KMS-11 (cell line): ENCODE data around the gene KLHL35.

Experiments
- H2AFZ ChIP-seq: fragments of 200-600 bp; sonication (generic); 2 replicates; pipeline ENCODE4 v1.6.1; 2016; ENCODE audit warnings: antibody characterized with exemption, mixed run types, low read depth
- H3K27ac ChIP-seq: fragments of 200-600 bp; sonication (generic); 2 replicates; pipeline ENCODE4 v1.6.1; 2016; ENCODE audit warnings: mild to moderate bottlenecking, mixed run types
- H3K27me3 ChIP-seq: fragments of 200-600 bp; sonication (generic); 2 replicates; pipeline ENCODE4 v1.6.1; 2017; ENCODE audit warnings: mild to moderate bottlenecking, low read depth, mixed run types, moderate library complexity; ENCODE audit not compliant: insufficient read depth
- H3K36me3 ChIP-seq: fragments of 200-600 bp; sonication (generic); 2 replicates; pipeline ENCODE4 v1.6.1; 2017; ENCODE audit warnings: mild to moderate bottlenecking, mixed run types; ENCODE audit not compliant: insufficient read depth
- H3K4me1 ChIP-seq: fragments of 200-600 bp; sonication (generic); 2 replicates; pipeline ENCODE4 v1.6.1; 2016; ENCODE audit warnings: mild to moderate bottlenecking, low read depth, mixed run types; ENCODE audit not compliant: poor library complexity, severe bottlenecking
- H3K4me2 ChIP-seq: fragments of 200-600 bp; sonication (generic); 2 replicates; pipeline ENCODE4 v1.7.0; 2016; ENCODE audit warnings: mild to moderate bottlenecking, mixed run types
- H3K4me3 ChIP-seq: fragments of 200-600 bp; sonication (generic); IDR thresholded peaks from 2 replicates; pipeline ENCODE4 v1.6.1; 2017; ENCODE audit warnings: low read depth, low read length, mixed read lengths; ENCODE audit not compliant: insufficient read depth
- H3K79me2 ChIP-seq: fragments of 200-600 bp; sonication (generic); 2 replicates; pipeline ENCODE4 v1.6.1; 2016; ENCODE audit warnings: low read depth, mixed run types; ENCODE audit not compliant: insufficient read depth
- H3K9ac ChIP-seq: fragments of 200-600 bp; sonication (generic); 2 replicates; pipeline ENCODE4 v1.6.1; 2016; ENCODE audit warnings: mild to moderate bottlenecking, mixed run types
- H4K20me1 ChIP-seq: fragments of 200-600 bp; sonication (generic); 2 replicates; pipeline ENCODE4 v1.6.1; 2016; ENCODE audit warnings: mild to moderate bottlenecking, mixed run types; ENCODE audit not compliant: insufficient read depth
- TF ChIP-seq, protein P1 (sequence below): fragments of 200-600 bp; sonication (generic); conservative IDR thresholded peaks from 2 replicates; pipeline ENCODE4 v1.6.1; 2017; ENCODE audit warnings: low read depth, mild to moderate bottlenecking, antibody characterized with exemption, low read length, moderate library complexity, mixed read lengths

Gene KLHL35

DNA sequence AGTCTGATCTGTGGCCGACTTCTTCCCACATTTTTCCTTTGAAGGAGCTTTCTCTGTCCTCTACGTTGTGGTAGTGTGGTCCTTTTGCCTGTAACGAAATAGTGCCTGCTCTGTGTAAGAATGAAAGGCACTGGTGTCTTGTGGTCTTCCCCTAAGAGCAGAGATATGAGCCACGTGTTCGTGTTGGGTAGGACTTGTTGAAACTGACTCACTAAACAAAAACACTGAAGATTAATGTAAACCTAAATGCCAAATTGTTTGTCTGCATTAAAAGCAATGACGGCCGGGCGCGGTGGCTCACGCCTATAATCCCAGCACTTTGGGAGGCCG, 43.8 kb downstream of the KLHL35 start:
- Histone ChIP-seq H3K4me1 (peaks cover 13% of the 10 kb centered on the region), H3K4me3 (no peak overlapping the region), H3K36me3 (no peaks in the 10 kb centered on the region), H3K27ac (no peak overlapping the region), H3K9ac (no peak overlapping the region), H2AFZ (peak overlapping the region; percentile 56; the same call in 1 of the 2 replicates), H4K20me1 (no peaks in the 10 kb centered on the region), H3K4me2 (peak overlapping the region; percentile 33), H3K27me3 (peaks cover 4% of the 10 kb centered on the region; the same call in 1 of the 2 replicates), H3K79me2 (no peaks in the 10 kb centered on the region)
- TF ChIP-seq, protein P1, sequence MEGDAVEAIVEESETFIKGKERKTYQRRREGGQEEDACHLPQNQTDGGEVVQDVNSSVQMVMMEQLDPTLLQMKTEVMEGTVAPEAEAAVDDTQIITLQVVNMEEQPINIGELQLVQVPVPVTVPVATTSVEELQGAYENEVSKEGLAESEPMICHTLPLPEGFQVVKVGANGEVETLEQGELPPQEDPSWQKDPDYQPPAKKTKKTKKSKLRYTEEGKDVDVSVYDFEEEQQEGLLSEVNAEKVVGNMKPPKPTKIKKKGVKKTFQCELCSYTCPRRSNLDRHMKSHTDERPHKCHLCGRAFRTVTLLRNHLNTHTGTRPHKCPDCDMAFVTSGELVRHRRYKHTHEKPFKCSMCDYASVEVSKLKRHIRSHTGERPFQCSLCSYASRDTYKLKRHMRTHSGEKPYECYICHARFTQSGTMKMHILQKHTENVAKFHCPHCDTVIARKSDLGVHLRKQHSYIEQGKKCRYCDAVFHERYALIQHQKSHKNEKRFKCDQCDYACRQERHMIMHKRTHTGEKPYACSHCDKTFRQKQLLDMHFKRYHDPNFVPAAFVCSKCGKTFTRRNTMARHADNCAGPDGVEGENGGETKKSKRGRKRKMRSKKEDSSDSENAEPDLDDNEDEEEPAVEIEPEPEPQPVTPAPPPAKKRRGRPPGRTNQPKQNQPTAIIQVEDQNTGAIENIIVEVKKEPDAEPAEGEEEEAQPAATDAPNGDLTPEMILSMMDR, result no peak

GRCh38 chr11:75388386-75389275, 44.4 kb downstream of the KLHL35 start:
- Histone ChIP-seq H3K4me1 (peaks cover 15% of the 10 kb centered on the region), H4K20me1 (no peaks in the 10 kb centered on the region), H3K79me2 (no peaks in the 10 kb centered on the region), H3K9ac (no peak overlapping the region), H3K36me3 (no peaks in the 10 kb centered on the region), H3K4me3 (no peak overlapping the region), H3K27me3 (peaks cover 4% of the 10 kb centered on the region; the same call in 1 of the 2 replicates), H2AFZ (peak overlapping the region; percentile 56; the same call in 1 of the 2 replicates), H3K27ac (no peak overlapping the region), H3K4me2 (peak overlapping the region; percentile 33)
- TF ChIP-seq, protein P1, result peak; percentile 85

- H3K36me3 ChIP-seq, result no peaks in the 10 kb centered on the region
- H3K4me3 ChIP-seq, result no peak overlapping the region
- TF ChIP-seq, protein P1, result no peak
- no peak overlapping the region for H3K9ac ChIP-seq
- no peak overlapping the region for H3K27ac ChIP-seq
- H4K20me1 ChIP-seq, result no peaks in the 10 kb centered on the region
- H3K79me2 ChIP-seq, result no peaks in the 10 kb centered on the region
- no peak overlapping the region for H2AFZ ChIP-seq
- H3K4me1 ChIP-seq, result peaks cover 15% of the 10 kb centered on the region
- no peak overlapping the region for H3K4me2 ChIP-seq
- peaks cover 4% of the 10 kb centered on the region; the same call in 1 of the 2 replicates for H3K27me3 ChIP-seq
These were observed 45.2 kb downstream of the KLHL35 start for GRCh38 chr11:75387736-75388294.

DNA sequence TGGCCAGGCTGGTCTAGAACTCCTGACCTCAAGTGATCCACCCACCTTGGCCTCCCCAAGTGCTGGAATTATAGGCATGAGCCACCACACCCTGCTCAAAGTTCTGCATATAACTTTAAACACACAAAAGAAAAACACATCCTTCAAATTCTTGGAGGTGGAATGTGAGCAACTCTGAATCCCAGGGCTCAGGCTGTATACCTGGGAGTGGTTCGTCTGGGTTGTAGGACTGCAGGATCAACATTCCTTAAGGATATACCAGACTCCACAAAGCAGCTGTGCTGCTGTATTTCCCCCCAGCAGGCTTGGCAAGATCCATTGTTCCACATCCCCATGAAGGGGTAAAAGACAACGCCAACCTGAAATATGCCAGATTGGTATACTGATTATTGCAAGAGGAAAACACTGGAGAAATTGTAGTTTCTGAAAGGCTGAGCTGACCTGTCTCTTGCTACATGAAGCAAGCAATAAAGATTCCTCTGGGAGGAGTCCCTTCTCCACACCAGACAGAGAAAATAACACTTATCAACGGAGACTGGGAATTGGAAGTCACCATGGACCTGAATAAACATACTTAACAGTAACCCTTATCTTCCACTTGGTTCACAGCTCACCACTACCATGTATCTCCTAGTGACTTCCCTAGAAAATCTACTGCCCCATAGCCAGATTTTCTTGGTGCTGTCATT, 45.9 kb downstream of the KLHL35 start:
- Histone ChIP-seq H3K4me2 (no peak overlapping the region), H3K4me3 (no peak overlapping the region), H3K36me3 (no peaks in the 10 kb centered on the region), H3K4me1 (peaks cover 15% of the 10 kb centered on the region), H2AFZ (no peak overlapping the region), H4K20me1 (no peaks in the 10 kb centered on the region), H3K27ac (no peak overlapping the region), H3K79me2 (no peaks in the 10 kb centered on the region), H3K9ac (no peak overlapping the region), H3K27me3 (peaks cover 4% of the 10 kb centered on the region; the same call in 1 of the 2 replicates)
- TF ChIP-seq, protein P1, result no peak
